Endodermal cell (in vitro differentiated cells): ENCODE data around the gene ALOXE3. TPM values are rescaled to one million over a fixed set of nuclear protein-coding genes. Genes with fewer than 3 reads are reported as not detected.

Experiments
- DNase-seq: peaks from one replicate; pipeline ENCODE4 v3.0.0-alpha.2; 2017
- H3K27ac ChIP-seq: 2 replicates; pipeline ENCODE4 v1.5.1; 2013; ENCODE audit warnings: mild to moderate bottlenecking, low read depth, low read length, moderate library complexity
- H3K27me3 ChIP-seq: 2 replicates; pipeline ENCODE4 v1.6.1; 2013; ENCODE audit warnings: mild to moderate bottlenecking, low read length, moderate library complexity; ENCODE audit not compliant: insufficient read depth, control insufficient read depth, poor library complexity, severe bottlenecking
- H3K36me3 ChIP-seq: 2 replicates; pipeline ENCODE4 v1.7.0; 2013; ENCODE audit warnings: mild to moderate bottlenecking, low read length, moderate library complexity; ENCODE audit not compliant: control insufficient read depth, insufficient read depth
- H3K4me1 ChIP-seq: one replicate; pipeline ENCODE4 v1.7.0; 2013; ENCODE audit warnings: low read length; ENCODE audit not compliant: control insufficient read depth, insufficient read depth
- H3K4me3 ChIP-seq: 2 replicates; pipeline ENCODE4 v1.5.1; 2013; ENCODE audit warnings: mild to moderate bottlenecking, low read length, moderate library complexity
- H3K9ac ChIP-seq: 2 replicates; pipeline ENCODE4 v1.6.1; 2013; ENCODE audit warnings: mild to moderate bottlenecking, low read length, moderate library complexity; ENCODE audit not compliant: poor library complexity, severe bottlenecking; ENCODE audit errors: extremely low read depth
- H3K9me3 ChIP-seq: 2 replicates; pipeline ENCODE4 v1.6.1; 2013; ENCODE audit warnings: mild to moderate bottlenecking, low read length, moderate library complexity; ENCODE audit not compliant: control insufficient read depth
- H3K27ac Mint-ChIP-seq: 2 replicates; pipeline ENCODE4 v1.8.0; 2020; ENCODE audit warnings: mixed read lengths
- H3K27me3 Mint-ChIP-seq: 2 replicates; pipeline ENCODE4 v1.8.0; 2021; ENCODE audit warnings: mild to moderate bottlenecking, mixed read lengths; ENCODE audit not compliant: insufficient read depth
- H3K36me3 Mint-ChIP-seq: 2 replicates; pipeline ENCODE4 v1.8.0; 2020; ENCODE audit warnings: low read depth, mixed read lengths
- H3K4me1 Mint-ChIP-seq: 2 replicates; pipeline ENCODE4 v1.8.0; 2020; ENCODE audit warnings: mixed read lengths
- H3K4me3 Mint-ChIP-seq: 2 replicates; pipeline ENCODE4 v1.8.0; 2020; ENCODE audit warnings: mild to moderate bottlenecking, moderate library complexity, mixed read lengths
- H3K9me3 Mint-ChIP-seq: 2 replicates; pipeline ENCODE4 v1.8.0; 2020; ENCODE audit warnings: mild to moderate bottlenecking, mixed read lengths
- WGBS, 2 experiments: methylation state at CpG; one replicate each; pipeline versions ENCODE4 v1.1.5 to v1.1.7; 2013; ENCODE audit warnings: missing lambda C conversion rate in 2 of 2, mixed read lengths in 1 of 2; ENCODE audit not compliant: insufficient coverage in 1 of 2, insufficient read length in 1 of 2; 5-methylcytosine and 5-hydroxymethylcytosine counted together
- total RNA-seq, 2 donors: library from RNA; stranded (reverse); fragmentation: NEBNext Ultra II Directional in 1 of 2; extraction: Animal tissue kit (Norgen Biotek cat#: 25700) in 1 of 2; gene quantifications; 2 replicates in 1 of 2; 3 replicates in 1 of 2; pipeline ENCODE4 v1.2.1, GENCODE V29; 2021
- TF ChIP-seq, protein P1 (sequence below): fragments of 200-600 bp; sonication (generic); conservative IDR thresholded peaks from 2 replicates; pipeline ENCODE4 v1.5.0; 2021; ENCODE audit warnings: antibody characterized with exemption, mild to moderate bottlenecking

ALOXE3 gene
- total RNA-seq, 2 donors from 2014 or later, result 0.13 to 0.49 TPM

DNA sequence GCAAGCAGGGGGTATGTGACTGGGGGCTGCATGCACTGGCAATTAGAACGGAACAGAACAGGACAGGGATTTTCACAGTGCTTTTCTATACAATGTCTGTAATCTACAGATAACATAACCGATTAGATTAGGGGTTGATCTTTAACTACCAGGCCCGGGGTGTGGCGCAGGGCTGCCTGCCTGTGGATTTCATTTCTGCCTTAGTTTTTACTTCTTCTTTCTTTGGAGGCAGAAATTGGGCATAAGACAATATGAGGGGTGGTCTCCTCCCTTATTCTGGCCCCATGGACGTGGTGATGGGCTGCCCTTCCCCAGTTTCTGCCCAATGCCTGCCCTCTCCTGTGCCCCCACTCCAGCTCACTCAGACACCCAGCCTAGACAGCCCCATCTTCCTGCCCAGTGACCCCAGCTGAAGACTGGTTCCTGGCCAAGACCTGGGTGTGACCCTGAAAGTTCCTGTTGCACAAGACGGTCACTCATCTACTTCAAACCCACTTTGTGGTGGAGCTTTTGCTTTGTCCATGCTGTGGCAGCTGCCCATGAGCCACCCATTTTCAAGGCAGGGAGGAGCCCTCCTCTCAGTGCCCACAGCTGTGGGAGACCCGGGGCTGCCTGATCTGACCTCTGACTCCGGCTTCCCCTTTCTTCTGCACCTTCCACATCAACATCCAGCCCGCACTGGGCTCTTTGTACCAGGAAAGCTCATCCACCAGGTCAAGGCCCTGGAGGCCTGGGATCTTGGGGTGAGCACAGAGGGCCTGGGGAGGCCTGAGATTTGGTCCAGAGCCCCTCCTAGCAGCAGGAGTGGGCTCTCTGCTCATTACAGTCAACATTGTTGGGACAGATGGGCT lies 49.4 kb downstream of the ALOXE3 start:
- H3K27me3 ChIP-seq, result peaks cover 44% of the 10 kb centered on the region
- Mint-ChIP-seq H3K9me3 (no peaks in the 10 kb centered on the region), H3K27me3 (peaks cover 38% of the 10 kb centered on the region), H3K4me3 (peak overlapping the region; percentile 21), H3K4me1 (peaks cover 49% of the 10 kb centered on the region), H3K27ac (peak overlapping the region; percentile 76), H3K36me3 (no peaks in the 10 kb centered on the region)
- no peaks in the 10 kb centered on the region for H3K9me3 ChIP-seq
- DNase-seq, result peak; percentile 61
- H3K9ac ChIP-seq, result no peak overlapping the region
- H3K27ac ChIP-seq, result no peak overlapping the region
- WGBS, 2 experiments, result 61 to 89% methylated on average over 6 to 9 of the region's 9 CpGs
- H3K4me1 ChIP-seq, result peaks cover 12% of the 10 kb centered on the region
- TF ChIP-seq, protein P1, sequence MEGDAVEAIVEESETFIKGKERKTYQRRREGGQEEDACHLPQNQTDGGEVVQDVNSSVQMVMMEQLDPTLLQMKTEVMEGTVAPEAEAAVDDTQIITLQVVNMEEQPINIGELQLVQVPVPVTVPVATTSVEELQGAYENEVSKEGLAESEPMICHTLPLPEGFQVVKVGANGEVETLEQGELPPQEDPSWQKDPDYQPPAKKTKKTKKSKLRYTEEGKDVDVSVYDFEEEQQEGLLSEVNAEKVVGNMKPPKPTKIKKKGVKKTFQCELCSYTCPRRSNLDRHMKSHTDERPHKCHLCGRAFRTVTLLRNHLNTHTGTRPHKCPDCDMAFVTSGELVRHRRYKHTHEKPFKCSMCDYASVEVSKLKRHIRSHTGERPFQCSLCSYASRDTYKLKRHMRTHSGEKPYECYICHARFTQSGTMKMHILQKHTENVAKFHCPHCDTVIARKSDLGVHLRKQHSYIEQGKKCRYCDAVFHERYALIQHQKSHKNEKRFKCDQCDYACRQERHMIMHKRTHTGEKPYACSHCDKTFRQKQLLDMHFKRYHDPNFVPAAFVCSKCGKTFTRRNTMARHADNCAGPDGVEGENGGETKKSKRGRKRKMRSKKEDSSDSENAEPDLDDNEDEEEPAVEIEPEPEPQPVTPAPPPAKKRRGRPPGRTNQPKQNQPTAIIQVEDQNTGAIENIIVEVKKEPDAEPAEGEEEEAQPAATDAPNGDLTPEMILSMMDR, result no peak
- no peak overlapping the region for H3K4me3 ChIP-seq
- H3K36me3 ChIP-seq, result no peaks in the 10 kb centered on the region

DNA sequence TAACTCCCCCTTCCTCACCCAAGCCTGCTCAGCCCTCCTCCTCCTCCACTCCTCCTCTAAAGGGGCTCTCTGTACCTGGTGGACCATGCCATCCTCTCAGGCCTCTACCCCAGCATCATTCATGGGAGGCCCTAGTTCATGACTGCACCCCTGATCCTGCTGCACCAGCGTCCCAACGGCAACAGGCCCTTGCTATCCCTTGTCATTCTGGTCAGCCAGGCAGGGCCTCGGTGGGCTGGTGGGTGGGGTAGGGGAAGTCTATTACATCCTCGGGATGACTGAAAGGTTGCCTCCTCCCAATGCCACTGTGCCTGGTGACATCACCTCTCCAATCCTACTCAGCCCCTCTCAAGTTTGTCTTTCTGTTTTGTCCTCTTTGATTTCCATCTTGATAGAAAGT lies 50.5 kb downstream of the ALOXE3 start:
- H3K4me1 Mint-ChIP-seq, result peaks cover 46% of the 10 kb centered on the region
- Histone ChIP-seq H3K36me3 (no peaks in the 10 kb centered on the region), H3K27me3 (peaks cover 41% of the 10 kb centered on the region), H3K27ac (no peak overlapping the region), H3K9me3 (no peaks in the 10 kb centered on the region), H3K4me1 (peaks cover 12% of the 10 kb centered on the region), H3K4me3 (no peak overlapping the region), H3K9ac (no peak overlapping the region)
- peak overlapping the region; percentile 10 for H3K4me3 Mint-ChIP-seq
- peaks cover 35% of the 10 kb centered on the region for H3K27me3 Mint-ChIP-seq
- WGBS, 2 experiments, result 43 to 91% methylated on average over 1 to 4 of the region's 4 CpGs
- H3K36me3 Mint-ChIP-seq, result no peaks in the 10 kb centered on the region
- no peaks in the 10 kb centered on the region for H3K9me3 Mint-ChIP-seq
- H3K27ac Mint-ChIP-seq, result no peak overlapping the region
- DNase-seq, result no peak
- TF ChIP-seq, protein P1, result no peak

DNA sequence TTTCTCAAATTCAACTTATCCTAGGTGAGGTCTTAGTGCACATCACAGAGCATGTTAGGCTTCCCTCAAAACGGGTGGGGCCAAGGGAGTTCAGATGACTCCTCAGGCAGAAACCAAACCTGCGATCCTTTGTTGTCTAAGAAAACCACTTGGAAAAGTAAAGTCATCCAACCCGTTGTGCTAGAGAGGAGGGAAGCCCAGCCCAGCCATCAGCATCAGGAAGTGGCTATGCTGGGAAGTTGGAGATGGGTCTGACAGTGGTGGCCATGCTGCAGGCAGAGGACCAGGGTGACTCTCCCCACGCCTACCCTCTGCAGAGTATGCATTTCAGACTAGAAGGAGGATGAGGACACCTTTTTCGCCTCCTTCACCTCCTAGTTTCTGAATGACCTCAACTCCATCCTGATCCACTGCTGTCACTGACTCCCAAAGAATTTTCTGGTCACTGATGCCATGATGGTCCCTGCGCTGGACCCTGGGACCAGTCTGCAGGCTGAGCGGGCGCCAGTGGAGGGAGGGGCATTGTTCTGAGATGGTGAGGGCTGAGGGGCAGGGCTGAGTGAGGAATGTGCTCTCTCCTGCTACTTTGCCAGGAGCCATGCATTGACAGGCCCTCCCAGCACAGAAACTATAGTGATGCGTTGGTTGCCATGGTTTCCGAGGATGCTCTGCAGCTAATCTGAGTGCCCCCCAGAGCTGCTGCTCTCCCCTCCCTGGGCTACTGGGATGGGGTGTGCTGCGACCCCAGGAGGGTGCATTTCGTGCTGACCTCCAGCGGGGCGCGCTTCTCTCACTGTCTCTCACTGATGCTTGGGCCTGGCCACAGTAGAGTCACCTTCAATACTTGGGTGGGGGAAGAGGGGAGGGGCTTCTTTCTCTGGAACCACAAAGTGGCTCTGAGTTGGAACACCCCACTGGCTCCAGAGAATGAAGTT lies 51.2 kb downstream of the ALOXE3 start:
- 72 to 84% methylated on average over 6 to 15 of the region's 15 CpGs for WGBS, 2 experiments
- Mint-ChIP-seq H3K4me3 (no peak overlapping the region), H3K4me1 (peaks cover 45% of the 10 kb centered on the region), H3K36me3 (no peaks in the 10 kb centered on the region), H3K9me3 (no peaks in the 10 kb centered on the region), H3K27ac (no peak overlapping the region), H3K27me3 (peaks cover 28% of the 10 kb centered on the region)
- Histone ChIP-seq H3K4me1 (peaks cover 11% of the 10 kb centered on the region), H3K9me3 (no peaks in the 10 kb centered on the region), H3K36me3 (no peaks in the 10 kb centered on the region), H3K9ac (no peak overlapping the region), H3K27me3 (peaks cover 41% of the 10 kb centered on the region), H3K27ac (no peak overlapping the region), H3K4me3 (no peak overlapping the region)
- DNase-seq, result peak; percentile 58
- TF ChIP-seq, protein P1, result no peak
